Natural killer cell treated with Interleukin-12 subunit alpha and Interleukin-12 subunit beta and Interleukin-15 and Interleukin-18, amount 100 ng/mL, for 72 hours (primary cell): ENCODE measurements around the gene FZD4. TPM values are rescaled to one million over a fixed set of nuclear protein-coding genes. Genes with fewer than 3 reads are reported as not detected.
"Not testable (repeated sequence)": the region's sequence is repeated elsewhere in the genome, so short reads cannot be mapped to it uniquely, and the experiment has no call there.

ENCODE experiments used
- ATAC-seq, 2 donors: fragments of 150-1000 bp; cut with Tn5 transposase in 1 of 2; sonication (Bioruptor Pico), chemical (Tn5 transposase) in 1 of 2; 2 replicates each; pipeline ENCODE4 v1.10.0; 2021
- DNase-seq: peaks from one replicate; pipeline ENCODE4 v3.0.0; 2022; ENCODE audit warnings: low spot score
- H3K27ac Mint-ChIP-seq, 2 donors: 1 replicate in 1 of 2; 2 replicates in 1 of 2; pipeline ENCODE4 v1.8.0; 2022; ENCODE audit warnings: mixed read lengths in 2 of 2, mild to moderate bottlenecking in 1 of 2, moderate library complexity in 1 of 2
- H3K27me3 Mint-ChIP-seq, 2 donors: 1 replicate in 1 of 2; 2 replicates in 1 of 2; pipeline ENCODE4 v1.8.0; 2022; ENCODE audit warnings: mixed read lengths in 2 of 2
- H3K36me3 Mint-ChIP-seq: one replicate; pipeline ENCODE4 v1.8.0; 2022; ENCODE audit warnings: mixed read lengths
- H3K4me1 Mint-ChIP-seq, 2 donors: 1 replicate in 1 of 2; 2 replicates in 1 of 2; pipeline ENCODE4 v1.8.0; 2022; ENCODE audit warnings: low read depth in 2 of 2, mixed read lengths in 2 of 2, mild to moderate bottlenecking in 1 of 2
- H3K4me3 Mint-ChIP-seq: one replicate; pipeline ENCODE4 v1.8.0; 2022; ENCODE audit warnings: mixed read lengths
- H3K9me3 Mint-ChIP-seq: 2 replicates; pipeline ENCODE4 v1.8.0; 2022; ENCODE audit warnings: mixed read lengths
- total RNA-seq, 2 donors: library from RNA; stranded (reverse); gene quantifications; one replicate each; pipeline ENCODE4 v1.2.3, GENCODE V29; 2022

The FZD4 gene
- total RNA-seq, 2 donors from 2014 or later: 0.08 to 0.17 TPM

DNA sequence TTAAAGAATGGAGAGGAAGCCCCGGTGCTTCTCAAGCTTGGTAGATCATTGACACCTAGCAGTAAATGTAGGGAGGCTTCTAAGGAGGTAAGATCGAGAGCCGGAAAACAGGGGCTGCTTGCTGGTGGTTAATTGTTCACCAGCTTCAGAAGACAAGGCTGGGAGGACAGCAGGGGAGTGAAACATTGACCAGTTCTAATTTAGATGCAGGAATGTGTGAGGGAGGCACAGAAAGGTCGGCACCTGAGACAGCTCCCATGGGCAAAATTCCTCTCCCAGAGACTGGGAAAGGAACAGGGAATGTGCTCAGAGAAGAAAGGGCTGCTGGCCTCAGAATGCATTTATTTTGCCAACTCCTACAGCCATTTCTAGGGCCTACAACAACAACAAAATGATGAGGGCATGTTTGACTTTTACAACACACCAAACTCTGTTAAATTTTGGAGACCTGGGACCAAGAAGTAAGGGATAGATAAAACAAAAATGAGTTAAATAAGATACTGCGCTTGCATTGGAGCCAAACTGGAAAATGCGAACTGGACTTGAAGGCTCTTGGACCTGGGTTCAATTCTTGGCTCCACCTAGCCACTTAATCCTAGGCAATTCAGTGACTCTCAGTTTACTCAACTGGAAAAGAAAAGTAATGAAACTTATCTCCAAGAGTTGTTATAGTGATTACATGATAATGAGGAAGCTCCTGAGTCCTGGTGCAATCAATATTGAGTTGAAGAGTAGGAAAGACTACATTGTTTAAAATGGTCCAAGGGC lies 31.0 kb downstream of the FZD4 start:
- DNase-seq (no peak), ATAC-seq (no peak)
- Mint-ChIP-seq H3K4me3 (no peak overlapping the region), H3K36me3 (no peaks in the 10 kb centered on the region), H3K9me3 (no peaks in the 10 kb centered on the region), H3K27me3 (no peaks in the 10 kb centered on the region), H3K27ac (no peak overlapping the region), H3K4me1 (peaks cover 0 to 4% of the 10 kb centered on the region in 2 donors)

DNA sequence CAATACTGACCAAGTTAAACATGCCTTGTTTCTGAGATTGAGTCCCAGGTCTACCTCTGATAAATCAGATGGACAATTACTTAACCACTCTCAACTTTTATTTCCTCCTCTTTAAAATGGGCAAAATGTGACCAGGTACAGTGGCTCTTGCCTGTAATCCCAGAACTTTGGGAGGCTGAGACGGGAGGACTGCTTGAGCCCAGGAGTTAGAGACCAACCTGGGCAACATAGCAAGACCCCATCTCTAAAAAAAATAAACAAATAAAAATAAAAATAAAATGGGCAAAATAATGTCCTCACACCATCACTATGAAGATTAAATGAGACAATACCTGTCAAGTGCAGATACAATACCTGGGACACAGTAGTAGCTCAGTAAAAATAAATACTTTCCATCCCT lies 33.0 kb downstream of the FZD4 start:
- Mint-ChIP-seq H3K36me3 (no peaks in the 10 kb centered on the region), H3K4me3 (no peak overlapping the region), H3K27me3 (no peaks in the 10 kb centered on the region), H3K4me1 (peaks cover 0 to 4% of the 10 kb centered on the region in 2 donors), H3K9me3 (no peaks in the 10 kb centered on the region), H3K27ac (no peak overlapping the region)
- no peak for ATAC-seq
- DNase-seq: no peak

DNA sequence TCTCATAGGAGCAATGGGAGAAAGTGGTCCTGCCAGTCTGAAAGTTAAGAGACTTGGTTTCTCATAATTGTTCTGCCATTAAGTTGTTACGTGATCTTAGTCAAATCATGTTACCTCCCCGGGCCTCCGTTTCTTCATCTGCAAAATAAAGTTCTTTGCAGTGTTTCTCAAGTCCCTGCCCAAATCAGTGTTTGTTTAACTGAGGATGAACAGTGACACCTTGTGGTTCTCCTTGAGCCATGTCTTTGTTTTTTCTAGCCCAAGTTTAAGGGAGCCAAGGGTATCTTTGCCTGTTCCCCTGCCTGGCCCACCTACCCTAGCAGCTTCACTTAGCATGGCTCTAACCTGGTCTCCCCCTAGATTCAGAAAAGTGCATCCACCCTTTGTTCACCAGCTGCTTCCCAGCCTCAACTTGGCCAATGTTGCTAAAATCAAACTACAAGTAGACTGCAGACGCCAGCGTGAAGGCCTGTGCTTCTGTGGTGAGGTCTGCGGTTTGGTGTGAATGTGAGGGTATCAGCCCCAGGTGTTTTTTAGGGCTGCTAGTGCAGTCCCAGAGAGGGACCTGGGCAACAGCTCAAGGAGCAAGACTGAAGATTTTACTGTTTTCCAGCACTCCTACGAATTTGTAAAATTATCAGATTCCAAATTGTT lies 35.5 kb downstream of the FZD4 start:
- no peak for DNase-seq
- no peak for ATAC-seq
- Mint-ChIP-seq H3K27me3 (no peaks in the 10 kb centered on the region), H3K36me3 (no peaks in the 10 kb centered on the region), H3K4me1 (peaks cover 0 to 8% of the 10 kb centered on the region in 2 donors), H3K9me3 (no peaks in the 10 kb centered on the region), H3K27ac (no peak overlapping the region), H3K4me3 (no peak overlapping the region)

DNA sequence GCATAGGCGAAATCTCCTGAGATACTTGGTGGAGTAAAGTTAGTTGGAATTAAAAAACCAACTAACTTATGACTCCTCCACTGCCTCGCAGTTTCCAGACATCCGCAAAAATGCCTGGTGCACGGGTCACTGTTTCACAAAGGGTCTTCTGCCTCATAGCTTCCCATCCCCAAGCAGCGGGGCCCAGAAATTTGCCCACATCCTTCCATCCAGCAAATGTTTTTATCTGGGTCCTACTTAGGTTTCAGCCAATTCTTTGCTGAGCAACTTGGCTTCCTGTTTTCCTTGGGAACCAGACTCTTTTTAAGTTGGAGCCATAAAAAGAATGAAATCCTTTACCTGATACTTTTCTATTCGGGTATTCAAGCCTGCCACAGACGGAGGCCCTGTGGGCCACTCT lies 36.2 kb downstream of the FZD4 start:
- Mint-ChIP-seq H3K4me1 (peaks cover 0 to 8% of the 10 kb centered on the region in 2 donors), H3K27me3 (no peaks in the 10 kb centered on the region)
- ATAC-seq: no peak

DNA sequence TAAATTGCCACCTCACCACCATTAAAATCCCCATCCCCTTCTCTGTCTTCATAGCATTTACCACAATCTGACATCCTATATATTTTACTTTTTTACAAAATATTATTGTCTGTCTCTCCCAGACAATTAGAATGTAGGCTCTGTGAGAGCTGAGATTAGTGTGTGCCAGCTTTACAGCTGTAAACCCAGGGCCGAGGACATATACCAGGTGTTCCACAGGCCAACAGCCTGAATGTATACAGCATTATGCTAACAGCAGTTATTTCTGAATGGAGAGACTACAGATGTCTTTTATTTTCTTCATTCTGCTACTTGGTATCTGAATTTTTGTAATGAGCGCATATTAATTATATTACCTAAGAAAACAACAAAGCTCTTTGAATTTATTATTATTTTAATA lies 36.7 kb downstream of the FZD4 start:
- DNase-seq (no peak), ATAC-seq (no peak)
- H3K27ac Mint-ChIP-seq: no peak overlapping the region
- H3K4me3 Mint-ChIP-seq: no peak overlapping the region
- H3K9me3 Mint-ChIP-seq: no peaks in the 10 kb centered on the region
- H3K4me1 Mint-ChIP-seq: peaks cover 0 to 8% of the 10 kb centered on the region in 2 donors
- H3K27me3 Mint-ChIP-seq: no peaks in the 10 kb centered on the region
- no peaks in the 10 kb centered on the region for H3K36me3 Mint-ChIP-seq

More for the DNA sequence above, 36.2 kb downstream of the FZD4 start:
- Mint-ChIP-seq H3K4me3 (no peak overlapping the region), H3K36me3 (no peaks in the 10 kb centered on the region), H3K27ac (no peak overlapping the region), H3K9me3 (no peaks in the 10 kb centered on the region)
- DNase-seq: no peak

DNA sequence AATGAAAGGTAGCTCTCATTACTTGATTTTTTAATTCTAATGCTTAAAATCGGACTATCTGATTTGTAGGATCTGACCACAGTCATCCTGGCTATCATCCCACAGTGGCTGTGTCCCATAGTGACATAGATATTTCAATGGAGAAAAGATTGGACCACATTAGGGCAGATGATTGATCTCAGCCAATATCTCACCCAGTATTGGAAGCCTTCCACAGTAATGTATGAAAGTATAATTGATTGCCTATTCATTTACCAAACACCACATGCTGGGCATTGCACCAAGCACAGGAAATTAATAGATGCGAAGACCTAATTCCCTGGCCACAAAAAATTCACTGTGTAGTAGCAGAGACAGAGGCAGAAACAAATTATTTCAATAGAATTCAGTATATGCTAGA lies 37.6 kb downstream of the FZD4 start:
- Mint-ChIP-seq H3K4me3 (no peak overlapping the region), H3K27me3 (no peaks in the 10 kb centered on the region), H3K4me1 (peaks cover 0 to 8% of the 10 kb centered on the region in 2 donors), H3K9me3 (no peaks in the 10 kb centered on the region), H3K36me3 (no peaks in the 10 kb centered on the region), H3K27ac (no peak overlapping the region)
- ATAC-seq (no peak), DNase-seq (no peak)

DNA sequence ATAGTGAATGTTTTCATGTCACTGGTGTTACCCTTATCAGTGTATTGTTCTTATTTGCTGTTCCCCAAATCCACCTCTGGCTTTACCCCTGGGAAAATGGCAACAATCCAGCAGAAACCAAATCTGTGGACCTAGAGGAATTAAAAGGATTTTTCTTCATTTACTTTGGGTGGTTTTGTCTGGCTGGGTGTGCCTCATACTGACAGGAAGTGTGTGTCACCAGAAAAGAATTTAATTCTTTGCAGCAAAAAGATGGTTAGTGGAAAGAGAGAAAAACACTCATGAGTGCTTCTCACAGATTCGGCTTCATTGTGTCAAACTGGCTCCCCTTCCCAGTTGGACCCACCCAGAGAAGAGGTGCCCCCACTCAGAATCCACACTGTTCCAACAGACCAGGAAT lies 38.9 kb downstream of the FZD4 start:
- Mint-ChIP-seq H3K4me1 (peaks cover 0 to 8% of the 10 kb centered on the region in 2 donors), H3K36me3 (no peaks in the 10 kb centered on the region), H3K9me3 (no peaks in the 10 kb centered on the region), H3K4me3 (no peak overlapping the region), H3K27ac (no peak overlapping the region), H3K27me3 (no peaks in the 10 kb centered on the region)
- DNase-seq: no peak
- ATAC-seq: no peak

DNA sequence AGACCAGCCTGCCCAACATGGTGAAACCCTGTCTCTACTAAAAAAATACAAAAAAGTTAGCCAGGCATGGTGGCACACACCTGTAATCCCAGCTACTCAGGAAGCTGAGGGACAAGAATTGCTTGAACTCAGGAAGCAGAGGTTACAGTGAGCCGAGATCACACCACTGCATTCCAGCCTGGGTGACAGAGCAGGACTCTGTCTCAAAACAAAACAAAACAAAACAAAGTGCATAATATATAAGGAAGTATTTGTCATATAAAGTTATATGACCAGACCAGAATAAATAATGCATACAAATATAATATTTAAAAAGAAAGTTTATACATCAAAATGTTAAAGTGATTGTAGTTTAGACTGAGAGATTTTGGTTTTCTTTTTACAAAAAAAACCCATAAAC lies 39.3 kb downstream of the FZD4 start:
- ATAC-seq, H3K27ac Mint-ChIP-seq, H3K36me3 Mint-ChIP-seq, H3K4me1 Mint-ChIP-seq, DNase-seq, H3K9me3 Mint-ChIP-seq, H3K27me3 Mint-ChIP-seq, H3K4me3 Mint-ChIP-seq: not testable (repeated sequence)

DNA sequence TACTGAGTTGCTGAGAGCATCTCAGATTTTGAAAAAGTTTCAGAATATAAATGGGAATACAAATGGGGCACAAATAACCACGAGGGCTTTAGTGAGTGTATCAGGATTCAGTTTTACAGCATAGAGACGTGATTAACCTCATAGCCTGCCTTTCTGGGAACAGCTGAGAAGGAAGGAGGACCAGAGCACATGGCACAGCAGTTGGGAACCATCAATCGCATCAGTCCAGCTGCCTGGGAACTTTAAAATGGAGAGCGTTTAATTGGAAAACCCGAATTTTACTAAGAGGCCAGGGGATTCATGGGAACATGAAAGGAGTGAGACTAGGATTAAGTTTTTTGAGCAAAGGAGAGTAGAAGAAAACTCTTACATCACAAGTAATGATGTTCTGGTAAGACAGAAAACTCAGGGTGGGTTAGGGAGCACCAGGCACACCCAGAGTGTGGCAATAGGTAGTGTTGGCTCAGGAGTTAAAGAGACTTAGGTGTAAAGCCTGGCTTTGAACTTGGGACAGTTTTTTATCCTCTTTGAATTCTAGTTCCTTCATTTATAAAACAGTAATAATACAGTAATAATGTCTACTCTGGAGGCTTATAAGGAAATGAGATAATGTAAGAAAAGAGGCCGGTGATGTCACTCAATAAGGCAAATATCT lies 40.2 kb downstream of the FZD4 start:
- Mint-ChIP-seq H3K9me3 (no peaks in the 10 kb centered on the region), H3K36me3 (no peaks in the 10 kb centered on the region), H3K27me3 (no peaks in the 10 kb centered on the region), H3K4me3 (no peak overlapping the region), H3K27ac (no peak overlapping the region), H3K4me1 (peaks cover 0 to 8% of the 10 kb centered on the region in 2 donors)
- ATAC-seq (no peak), DNase-seq (no peak)

DNA sequence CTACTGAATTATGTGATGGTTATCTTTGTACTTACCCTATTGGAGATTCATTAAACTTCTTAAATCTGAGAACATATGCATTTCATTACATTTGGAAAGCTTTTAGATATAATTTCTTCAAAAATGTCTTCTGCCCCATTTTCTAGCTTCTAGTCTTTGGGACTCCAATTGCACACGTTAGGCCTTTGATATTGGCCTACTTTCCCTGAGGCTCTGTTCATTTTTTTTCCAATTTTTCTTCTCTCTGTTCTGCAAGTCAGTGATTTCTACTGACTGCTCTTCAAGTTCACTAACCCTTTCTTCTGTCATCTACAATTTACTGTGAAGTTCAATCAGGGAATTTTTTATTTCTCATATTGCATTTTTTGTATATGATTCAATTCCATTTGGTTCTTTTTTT lies 43.0 kb downstream of the FZD4 start:
- Mint-ChIP-seq H3K27ac (no peak overlapping the region), H3K36me3 (no peaks in the 10 kb centered on the region), H3K4me3 (no peak overlapping the region), H3K27me3 (no peaks in the 10 kb centered on the region), H3K4me1 (peaks cover 0 to 3% of the 10 kb centered on the region in 2 donors), H3K9me3 (no peaks in the 10 kb centered on the region)
- no peak for DNase-seq
- ATAC-seq: no peak

DNA sequence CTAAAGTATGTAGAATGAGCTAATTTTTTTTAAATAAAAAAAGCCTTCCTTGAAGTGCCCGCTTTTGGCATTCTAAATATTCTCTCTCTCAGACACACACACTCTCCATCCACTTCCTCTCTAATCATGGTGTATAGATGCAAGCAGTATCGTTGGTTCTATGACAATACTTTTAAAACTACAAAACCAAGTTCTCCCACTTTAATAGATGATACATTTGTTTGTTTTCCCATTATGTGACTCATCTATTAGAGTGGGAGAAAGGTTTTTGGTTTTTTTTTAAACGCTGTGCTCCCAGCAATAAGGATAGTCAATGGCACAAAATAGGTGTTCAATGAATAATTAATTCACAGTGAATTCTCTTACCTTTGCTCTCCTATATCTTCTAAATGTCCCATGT lies 44.6 kb downstream of the FZD4 start:
- Mint-ChIP-seq H3K27ac (no peak overlapping the region), H3K4me1 (no peaks in the 10 kb centered on the region), H3K4me3 (no peak overlapping the region), H3K27me3 (no peaks in the 10 kb centered on the region), H3K9me3 (no peaks in the 10 kb centered on the region), H3K36me3 (no peaks in the 10 kb centered on the region)
- no peak for DNase-seq
- no peak for ATAC-seq

DNA sequence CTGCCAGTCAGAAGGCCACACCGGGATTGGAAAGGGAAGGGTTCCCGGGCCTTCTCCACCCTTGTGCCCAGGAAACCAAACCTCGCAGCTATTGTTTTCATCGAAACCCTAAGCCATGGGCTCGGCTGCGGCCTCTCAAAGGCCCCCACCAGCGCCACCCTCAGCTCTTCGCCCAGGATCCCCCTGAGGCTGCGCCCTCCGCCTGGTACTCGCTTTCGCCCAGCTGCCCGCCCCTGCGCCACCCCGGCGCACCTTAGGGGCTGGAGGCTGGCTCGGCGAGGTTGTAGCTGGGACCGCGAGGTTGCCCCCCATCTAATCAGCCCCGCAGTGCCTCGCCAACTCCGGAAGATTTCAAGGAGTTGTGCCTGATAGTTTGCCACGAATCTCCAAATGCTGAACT lies 49.0 kb downstream of the FZD4 start:
- Mint-ChIP-seq H3K27ac (no peak overlapping the region), H3K4me3 (no peak overlapping the region), H3K9me3 (no peaks in the 10 kb centered on the region), H3K27me3 (no peaks in the 10 kb centered on the region), H3K36me3 (no peaks in the 10 kb centered on the region), H3K4me1 (no peaks in the 10 kb centered on the region)
- no peak for ATAC-seq
- no peak for DNase-seq

DNA sequence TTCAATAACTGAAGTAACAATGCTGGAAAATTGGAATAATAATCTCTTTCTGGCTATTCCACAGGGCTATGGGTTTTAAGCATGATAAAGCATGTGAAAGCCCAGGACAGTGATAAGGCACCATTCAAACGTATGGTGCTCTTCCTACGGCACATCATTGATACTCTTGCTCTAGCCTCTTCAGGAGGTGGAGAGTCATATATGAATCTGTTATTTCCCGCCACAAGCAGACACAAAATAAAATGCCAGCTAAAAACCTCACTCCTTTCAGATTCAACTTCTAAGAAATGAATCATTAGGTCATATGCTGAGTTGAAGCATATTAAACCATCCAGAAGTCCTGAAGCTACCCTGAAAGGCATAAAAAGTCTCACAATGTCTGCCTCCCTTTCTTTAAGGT lies 49.9 kb downstream of the FZD4 start:
- Mint-ChIP-seq H3K27ac (no peak overlapping the region), H3K9me3 (no peaks in the 10 kb centered on the region), H3K4me1 (no peaks in the 10 kb centered on the region), H3K27me3 (no peaks in the 10 kb centered on the region), H3K4me3 (no peak overlapping the region), H3K36me3 (no peaks in the 10 kb centered on the region)
- ATAC-seq: no peak
- DNase-seq: no peak

DNA sequence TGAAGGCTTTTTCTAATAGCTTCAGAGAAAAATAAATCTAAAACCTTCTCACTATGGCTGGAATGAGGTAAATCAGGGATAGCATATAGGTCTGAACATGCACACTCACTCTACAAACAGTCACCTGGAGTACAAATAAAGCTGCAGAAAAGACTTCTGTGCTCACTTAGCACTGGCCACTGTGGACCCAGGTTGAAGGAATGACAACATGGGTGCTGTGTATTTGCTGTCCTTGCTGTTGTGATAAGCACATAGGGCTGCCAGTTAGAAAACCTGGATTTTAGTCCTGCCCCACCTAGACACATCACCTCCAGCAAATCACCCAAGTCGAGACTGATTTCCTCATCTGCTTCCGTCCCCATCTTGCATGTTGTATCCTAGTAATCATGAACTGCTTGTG lies 51.2 kb downstream of the FZD4 start:
- no peak overlapping the region for H3K27ac Mint-ChIP-seq
- H3K36me3 Mint-ChIP-seq: no peaks in the 10 kb centered on the region
- DNase-seq (no peak), ATAC-seq (no peak)
- H3K9me3 Mint-ChIP-seq: no peaks in the 10 kb centered on the region
- H3K4me1 Mint-ChIP-seq: no peaks in the 10 kb centered on the region
- H3K4me3 Mint-ChIP-seq: no peak overlapping the region
- no peaks in the 10 kb centered on the region for H3K27me3 Mint-ChIP-seq
